CD4-positive, alpha-beta T cell (primary cell): Measurements from ENCODE around the gene FREM1. TPM values are rescaled to one million over a fixed set of nuclear protein-coding genes. Genes with fewer than 3 reads are reported as not detected.

Experiments used
- ATAC-seq: fragments of 200-7000 bp; cut with Tn5 transposase; one replicate; pipeline ENCODE4 v1.10.0; 2022; ENCODE audit warnings: mild to moderate bottlenecking; ENCODE audit not compliant: poor library complexity
- CTCF ChIA-PET: fragments of 350-600 bp; sonication (Branson Sonifier 250); formaldehyde crosslinking; loops from one replicate; lab custom pipeline; 2021; ENCODE audit warnings: antibody characterized with exemption, inconsistent platforms; lab: Charles Lee
- POLR2A ChIA-PET: fragments of 350-600 bp; sonication (Branson Sonifier 250); formaldehyde crosslinking; loops from one replicate; lab custom pipeline; 2021; ENCODE audit warnings: antibody characterized with exemption, inconsistent platforms; lab: Charles Lee
- DNase-seq, 14 experiments: peaks; one replicate each; pipeline ENCODE4 v3.0.0-alpha.2; 2013 to 2020; ENCODE audit warnings: mixed read lengths in 2 of 14
- H3K27ac ChIP-seq, 2 donors: one replicate each; pipeline versions ENCODE4 v1.5.1 to v1.7.0; 2013; ENCODE audit warnings: low read length in 2 of 2, low read depth in 1 of 2, mild to moderate bottlenecking in 1 of 2
- H3K27me3 ChIP-seq, 2 experiments: 1 replicate in 1 of 2; 2 replicates in 1 of 2; pipeline versions ENCODE4 v1.6.1 to v1.7.0; 2013; ENCODE audit warnings: low read length in 2 of 2, control low read depth in 1 of 2, mild to moderate bottlenecking in 1 of 2, moderate library complexity in 1 of 2; ENCODE audit not compliant: insufficient read depth in 2 of 2, control insufficient read depth in 1 of 2
- H3K36me3 ChIP-seq: one replicate; pipeline ENCODE4 v1.6.1; 2013; ENCODE audit warnings: low read length, control low read depth; ENCODE audit not compliant: insufficient read depth
- H3K4me1 ChIP-seq: one replicate; pipeline ENCODE4 v1.6.1; 2013; ENCODE audit warnings: low read length, control low read depth; ENCODE audit not compliant: insufficient read depth
- H3K4me3 ChIP-seq: one replicate; pipeline ENCODE4 v1.5.1; 2013; ENCODE audit warnings: mild to moderate bottlenecking, low read length, moderate library complexity
- H3K9me3 ChIP-seq, 2 experiments: 1 replicate in 1 of 2; 2 replicates in 1 of 2; pipeline versions ENCODE4 v1.6.1 to v1.7.0; 2013; ENCODE audit warnings: low read length in 2 of 2, mild to moderate bottlenecking in 2 of 2, control low read depth in 1 of 2, moderate library complexity in 1 of 2; ENCODE audit not compliant: control insufficient read depth in 1 of 2, insufficient read depth in 1 of 2
- H3K27ac Mint-ChIP-seq: one replicate; pipeline ENCODE4 v1.8.0; 2020; ENCODE audit warnings: mixed read lengths
- H3K27me3 Mint-ChIP-seq: one replicate; pipeline ENCODE4 v1.8.0; 2021; ENCODE audit warnings: mixed read lengths
- H3K36me3 Mint-ChIP-seq: one replicate; pipeline ENCODE4 v1.8.0; 2021; ENCODE audit warnings: low read depth, mixed read lengths
- H3K4me1 Mint-ChIP-seq: one replicate; pipeline ENCODE4 v1.8.0; 2021; ENCODE audit warnings: low read depth, mixed read lengths
- H3K4me3 Mint-ChIP-seq: one replicate; pipeline ENCODE4 v1.8.0; 2020; ENCODE audit warnings: mild to moderate bottlenecking, mixed read lengths
- H3K9me3 Mint-ChIP-seq: one replicate; pipeline ENCODE4 v1.8.0; 2020; ENCODE audit warnings: mixed read lengths
- intact Hi-C, 2 experiments: fragments of 100-400 bp; cut with DNase I in 1 of 2; cut with micrococcal nuclease in 1 of 2; formaldehyde crosslinking; loops; one replicate each; pipeline versions ENCODE4 v1.15.1 to v1.9.0; 2023 to 2025; cut with DNase I, micrococcal nuclease
- total RNA-seq, 174 experiments: library from RNA in 2 of 174; stranded (reverse) in 2 of 174; gene quantifications; one replicate each; pipeline ENCODE4 v1.2.3 and lab custom pipeline; 2021 to 2026
- TF ChIP-seq, protein P1 (sequence below): fragments of 200-600 bp; IDR thresholded peaks from one replicate; pipeline ENCODE4 v1.8.0; 2022; ENCODE audit warnings: antibody characterized with exemption, mild to moderate bottlenecking

Gene FREM1
- total RNA-seq, 2 experiments from 2014 or later = 0.27 TPM; not detected in 1

DNA sequence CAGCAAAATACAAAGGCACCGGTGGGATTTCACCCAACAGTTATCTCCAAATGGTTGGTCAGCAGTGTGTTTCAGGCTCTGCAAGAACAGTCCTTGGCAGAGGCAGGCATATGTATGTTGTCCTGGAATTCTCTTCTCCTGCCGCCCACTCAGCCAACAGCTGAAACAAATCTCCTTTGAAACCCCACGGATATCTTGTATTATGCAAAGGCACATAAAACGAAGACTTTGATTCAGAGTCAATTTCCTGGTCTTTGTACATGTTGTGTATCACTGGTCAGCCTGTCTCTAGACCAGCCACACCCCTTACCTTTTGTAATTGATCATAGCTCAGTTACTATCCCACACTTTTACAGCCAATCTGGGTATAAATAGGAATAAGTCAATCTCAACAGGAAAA lies 29.2 kb downstream of the FREM1 start:
- Mint-ChIP-seq H3K4me3 (no peak overlapping the region), H3K9me3 (peaks cover 3% of the 10 kb centered on the region), H3K36me3 (no peaks in the 10 kb centered on the region), H3K4me1 (no peaks in the 10 kb centered on the region), H3K27ac (no peak overlapping the region), H3K27me3 (peaks cover 32% of the 10 kb centered on the region)
- TF ChIP-seq, protein P1, sequence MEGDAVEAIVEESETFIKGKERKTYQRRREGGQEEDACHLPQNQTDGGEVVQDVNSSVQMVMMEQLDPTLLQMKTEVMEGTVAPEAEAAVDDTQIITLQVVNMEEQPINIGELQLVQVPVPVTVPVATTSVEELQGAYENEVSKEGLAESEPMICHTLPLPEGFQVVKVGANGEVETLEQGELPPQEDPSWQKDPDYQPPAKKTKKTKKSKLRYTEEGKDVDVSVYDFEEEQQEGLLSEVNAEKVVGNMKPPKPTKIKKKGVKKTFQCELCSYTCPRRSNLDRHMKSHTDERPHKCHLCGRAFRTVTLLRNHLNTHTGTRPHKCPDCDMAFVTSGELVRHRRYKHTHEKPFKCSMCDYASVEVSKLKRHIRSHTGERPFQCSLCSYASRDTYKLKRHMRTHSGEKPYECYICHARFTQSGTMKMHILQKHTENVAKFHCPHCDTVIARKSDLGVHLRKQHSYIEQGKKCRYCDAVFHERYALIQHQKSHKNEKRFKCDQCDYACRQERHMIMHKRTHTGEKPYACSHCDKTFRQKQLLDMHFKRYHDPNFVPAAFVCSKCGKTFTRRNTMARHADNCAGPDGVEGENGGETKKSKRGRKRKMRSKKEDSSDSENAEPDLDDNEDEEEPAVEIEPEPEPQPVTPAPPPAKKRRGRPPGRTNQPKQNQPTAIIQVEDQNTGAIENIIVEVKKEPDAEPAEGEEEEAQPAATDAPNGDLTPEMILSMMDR = no peak
- DNase-seq = no peak
- H3K4me1 ChIP-seq = no peaks in the 10 kb centered on the region
- ChIA-PET POLR2A (no interaction called here), CTCF (no interaction called here)
- no peaks in the 10 kb centered on the region for H3K9me3 ChIP-seq
- no peak overlapping the region for H3K4me3 ChIP-seq
- ATAC-seq = no peak
- intact Hi-C loops = no loop called here
- H3K27ac ChIP-seq = no peak overlapping the region
- H3K36me3 ChIP-seq = no peaks in the 10 kb centered on the region
- no peaks in the 10 kb centered on the region for H3K27me3 ChIP-seq

DNA sequence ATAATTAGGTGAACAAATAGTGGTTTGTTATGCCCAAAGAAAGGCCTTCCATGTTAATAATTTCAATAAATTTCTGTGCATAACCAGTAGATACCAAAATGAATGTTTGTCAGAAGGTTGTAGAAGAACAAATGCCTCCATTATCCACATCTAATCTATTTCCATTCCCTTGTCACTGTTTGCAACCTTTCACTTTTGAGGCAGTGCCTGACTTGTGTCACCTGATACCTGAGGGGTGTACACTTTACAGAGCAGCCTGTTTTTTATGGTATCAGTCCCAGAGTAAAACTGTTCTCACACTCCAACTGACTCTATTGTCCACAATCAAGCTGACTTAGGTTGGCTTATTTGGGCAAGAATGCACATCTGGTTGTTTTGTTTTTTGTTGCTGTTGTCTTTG lies 40.1 kb downstream of the FREM1 start:
- H3K36me3 Mint-ChIP-seq = no peaks in the 10 kb centered on the region

DNA sequence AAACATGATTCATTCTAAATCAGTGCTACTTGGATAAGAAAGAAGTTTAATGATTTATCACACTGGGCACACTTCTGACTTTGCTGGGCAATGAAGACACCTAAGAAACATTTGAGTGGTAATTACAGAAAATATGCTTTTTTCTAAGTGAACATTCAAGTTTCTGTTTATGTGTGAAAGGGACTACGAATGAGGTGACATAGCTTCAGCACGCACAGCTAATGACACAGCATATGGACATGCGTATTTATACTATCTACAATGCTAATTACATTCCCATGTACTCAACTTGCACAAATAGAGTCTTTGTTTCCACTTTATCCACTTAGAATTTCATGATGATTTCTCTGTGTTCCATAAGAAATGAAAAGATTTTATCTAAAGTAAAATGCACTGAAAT lies 40.6 kb downstream of the FREM1 start:
- Mint-ChIP-seq H3K27ac (no peak overlapping the region), H3K36me3 (no peaks in the 10 kb centered on the region), H3K9me3 (no peaks in the 10 kb centered on the region), H3K4me1 (no peaks in the 10 kb centered on the region), H3K27me3 (peaks cover 5% of the 10 kb centered on the region), H3K4me3 (no peak overlapping the region)
- ChIA-PET CTCF (no interaction called here), POLR2A (no interaction called here)
- no peak overlapping the region for H3K4me3 ChIP-seq
- H3K4me1 ChIP-seq = no peaks in the 10 kb centered on the region
- intact Hi-C loops = no loop called here
- TF ChIP-seq, protein P1 = no peak
- H3K27me3 ChIP-seq = no peaks in the 10 kb centered on the region
- no peak overlapping the region for H3K27ac ChIP-seq
- DNase-seq = no peak
- H3K36me3 ChIP-seq = no peaks in the 10 kb centered on the region
- ATAC-seq = no peak
- peaks cover 0 to 4% of the 10 kb centered on the region in 2 experiments for H3K9me3 ChIP-seq

More for the DNA sequence above, 40.1 kb downstream of the FREM1 start:
- Histone ChIP-seq H3K27ac (no peak overlapping the region), H3K36me3 (no peaks in the 10 kb centered on the region), H3K4me3 (no peak overlapping the region), H3K4me1 (no peaks in the 10 kb centered on the region), H3K27me3 (no peaks in the 10 kb centered on the region), H3K9me3 (peaks cover 0 to 4% of the 10 kb centered on the region in 2 experiments)
- H3K4me3 Mint-ChIP-seq = no peak overlapping the region
- TF ChIP-seq, protein P1 = no peak
- H3K27me3 Mint-ChIP-seq = peaks cover 5% of the 10 kb centered on the region
- ChIA-PET CTCF (no interaction called here), POLR2A (no interaction called here)
- H3K27ac Mint-ChIP-seq = no peak overlapping the region
- DNase-seq (no peak), ATAC-seq (no peak)
- no peaks in the 10 kb centered on the region for H3K4me1 Mint-ChIP-seq
- no peaks in the 10 kb centered on the region for H3K9me3 Mint-ChIP-seq
- intact Hi-C loops = no loop called here
